H9 (cell line): Measurements from ENCODE around the gene B4GALNT4. TPM values are rescaled to one million over a fixed set of nuclear protein-coding genes. Genes with fewer than 3 reads are reported as not detected.

Source experiments
- DNase-seq: peaks from one replicate; pipeline ENCODE4 v3.0.0-alpha.2; 2017
- H2AFZ ChIP-seq: one replicate; pipeline ENCODE4 v1.6.1; 2013; ENCODE audit warnings: mild to moderate bottlenecking, low read length, control low read depth, moderate library complexity
- H2AK5ac ChIP-seq: 2 replicates; pipeline ENCODE4 v1.6.1; 2013; ENCODE audit warnings: low read length, control low read depth, mixed read lengths; ENCODE audit not compliant: insufficient read length
- H2BK120ac ChIP-seq: one replicate; pipeline ENCODE4 v1.6.1; 2013; ENCODE audit warnings: low read depth, mild to moderate bottlenecking, low read length, control low read depth, inconsistent platforms; ENCODE audit not compliant: poor library complexity, severe bottlenecking
- H2BK12ac ChIP-seq: 2 replicates; pipeline ENCODE4 v1.6.1; 2013; ENCODE audit warnings: low read length, control low read depth, mixed read lengths, low read depth; ENCODE audit not compliant: insufficient read length
- H2BK15ac ChIP-seq: 2 replicates; pipeline ENCODE4 v1.6.1; 2013; ENCODE audit warnings: low read depth, low read length, control low read depth
- H2BK20ac ChIP-seq: one replicate; pipeline ENCODE4 v1.6.1; 2013; ENCODE audit warnings: low read depth, mild to moderate bottlenecking, low read length, control low read depth, inconsistent platforms; ENCODE audit not compliant: poor library complexity, severe bottlenecking
- H2BK5ac ChIP-seq: 2 replicates; pipeline ENCODE4 v1.6.1; 2013; ENCODE audit warnings: low read length, control low read depth, mixed read lengths; ENCODE audit not compliant: insufficient read length
- H3K14ac ChIP-seq: 2 replicates; pipeline ENCODE4 v1.6.1; 2013; ENCODE audit warnings: low read length, control low read depth; ENCODE audit not compliant: insufficient read depth
- H3K18ac ChIP-seq: 2 replicates; pipeline ENCODE4 v1.6.1; 2013; ENCODE audit warnings: low read depth, mild to moderate bottlenecking, mixed read lengths, low read length, control low read depth; ENCODE audit not compliant: insufficient read length
- H3K23ac ChIP-seq: 2 replicates; pipeline ENCODE4 v1.6.1; 2013; ENCODE audit warnings: low read length, control low read depth, mixed read lengths, low read depth; ENCODE audit not compliant: insufficient read length
- H3K23me2 ChIP-seq: 2 replicates; pipeline ENCODE4 v1.6.1; 2013; ENCODE audit warnings: low read depth, mild to moderate bottlenecking, mixed read lengths, low read length, control low read depth; ENCODE audit not compliant: insufficient read length, poor library complexity, severe bottlenecking
- H3K27ac ChIP-seq: 2 replicates; pipeline ENCODE4 v1.5.1; 2013; ENCODE audit warnings: low read length, control low read depth, mixed read lengths, low read depth; ENCODE audit not compliant: insufficient read length
- H3K27me3 ChIP-seq: 2 replicates; pipeline ENCODE4 v1.6.1; 2013; ENCODE audit warnings: low read length, control low read depth, inconsistent platforms; ENCODE audit not compliant: insufficient read depth
- H3K4ac ChIP-seq: 2 replicates; pipeline ENCODE4 v1.6.1; 2013; ENCODE audit warnings: low read depth, mild to moderate bottlenecking, control low read depth, inconsistent platforms, low read length, moderate library complexity
- H3K4me1 ChIP-seq: 2 replicates; pipeline ENCODE4 v1.6.1; 2013; ENCODE audit warnings: low read length, control low read depth, inconsistent platforms; ENCODE audit not compliant: insufficient read depth
- H3K4me2 ChIP-seq: 2 replicates; pipeline ENCODE4 v1.6.1; 2013; ENCODE audit warnings: low read length, control low read depth, mixed read lengths; ENCODE audit not compliant: insufficient read length, insufficient read depth
- H3K56ac ChIP-seq: 2 replicates; pipeline ENCODE4 v1.6.1; 2013; ENCODE audit warnings: low read depth, mild to moderate bottlenecking, mixed read lengths, low read length, control low read depth; ENCODE audit not compliant: insufficient read length
- H3K79me1 ChIP-seq: 2 replicates; pipeline ENCODE4 v1.6.1; 2013; ENCODE audit warnings: low read depth, mild to moderate bottlenecking, moderate library complexity, low read length, control low read depth, inconsistent platforms; ENCODE audit not compliant: insufficient read depth, poor library complexity, severe bottlenecking
- H3K79me2 ChIP-seq: 2 replicates; pipeline ENCODE4 v1.6.1; 2013; ENCODE audit warnings: low read length, control low read depth, inconsistent platforms; ENCODE audit not compliant: insufficient read depth
- H3K9ac ChIP-seq: 2 replicates; pipeline ENCODE4 v1.6.1; 2013; ENCODE audit warnings: low read length, control low read depth, mixed read lengths; ENCODE audit not compliant: insufficient read length; ENCODE audit errors: extremely low read depth
- H3K9me3 ChIP-seq: one replicate; pipeline ENCODE4 v1.6.1; 2013; ENCODE audit warnings: low read depth, low read length, inconsistent platforms; ENCODE audit not compliant: control insufficient read depth
- H3T11ph ChIP-seq: one replicate; pipeline ENCODE4 v1.6.1; 2013; ENCODE audit warnings: mild to moderate bottlenecking, low read length, control low read depth, inconsistent platforms
- H4K20me1 ChIP-seq: one replicate; pipeline ENCODE4 v1.6.1; 2013; ENCODE audit not compliant: control insufficient read depth, insufficient read length, insufficient read depth
- H4K5ac ChIP-seq: 2 replicates; pipeline ENCODE4 v1.6.1; 2013; ENCODE audit warnings: low read depth, mild to moderate bottlenecking, mixed read lengths, low read length, control low read depth; ENCODE audit not compliant: insufficient read length
- H4K8ac ChIP-seq: replicated peaks from 2 replicates; pipeline ENCODE4 v1.6.1; 2013; ENCODE audit warnings: low read length, control low read depth, mixed read lengths, low read depth; ENCODE audit not compliant: insufficient read length
- H4K91ac ChIP-seq: 2 replicates; pipeline ENCODE4 v1.6.1; 2013; ENCODE audit warnings: low read depth, mild to moderate bottlenecking, moderate library complexity, mixed read lengths, low read length, control low read depth; ENCODE audit not compliant: insufficient read length
- H3K27ac Mint-ChIP-seq, 3 experiments: 2 replicates in 2 of 3; 3 replicates in 1 of 3; pipeline ENCODE4 v1.8.0; 2020 to 2021; ENCODE audit warnings: mixed read lengths in 3 of 3, mild to moderate bottlenecking in 1 of 3, moderate library complexity in 1 of 3
- H3K27me3 Mint-ChIP-seq: 2 replicates; pipeline ENCODE4 v1.8.0; 2021; ENCODE audit warnings: low read depth, mild to moderate bottlenecking, moderate library complexity, mixed read lengths
- H3K36me3 Mint-ChIP-seq, 3 experiments: 2 replicates in 2 of 3; 3 replicates in 1 of 3; pipeline ENCODE4 v1.8.0; 2020 to 2021; ENCODE audit warnings: low read depth in 3 of 3, mixed read lengths in 3 of 3; ENCODE audit not compliant: insufficient read depth in 1 of 3
- H3K4me1 Mint-ChIP-seq, 2 experiments: 2 replicates each; pipeline ENCODE4 v1.8.0; 2020; ENCODE audit warnings: mixed read lengths in 2 of 2
- H3K4me3 Mint-ChIP-seq, 2 experiments: 2 replicates in 1 of 2; 3 replicates in 1 of 2; pipeline ENCODE4 v1.8.0; 2020 to 2021; ENCODE audit warnings: mild to moderate bottlenecking in 2 of 2, mixed read lengths in 2 of 2, moderate library complexity in 1 of 2
- H3K9me3 Mint-ChIP-seq, 2 experiments: 2 replicates in 1 of 2; 3 replicates in 1 of 2; pipeline ENCODE4 v1.8.0; 2020; ENCODE audit warnings: mild to moderate bottlenecking in 2 of 2, mixed read lengths in 2 of 2, moderate library complexity in 1 of 2
- CTCF ChIP-seq: fragments of 200-600 bp; sonication (generic); conservative IDR thresholded peaks from 3 replicates; pipeline ENCODE4 v1.8.0; 2021; ENCODE audit warnings: antibody characterized with exemption, mild to moderate bottlenecking
- WGBS: extraction: QIAGEN DNeasy Blood & Tissue Kit; methylation state at CpG from one replicate; pipeline ENCODE4 v1.1.7; 2013; ENCODE audit warnings: missing lambda C conversion rate, low lambda C conversion rate, mixed read lengths; ENCODE audit not compliant: insufficient read length; ENCODE audit errors: extremely low coverage; 5-methylcytosine and 5-hydroxymethylcytosine counted together
- total RNA-seq: library from RNA; stranded (reverse); gene quantifications from 2 replicates; pipeline ENCODE4 v1.2.1, GENCODE V29; 2021

The B4GALNT4 gene
- total RNA-seq, 1 experiment from 2014 or later: 105 TPM

GRCh38 chr11:376531-377173 is 7.4 kb downstream of the B4GALNT4 start:
- Histone ChIP-seq H4K5ac (no peak overlapping the region), H3K9ac (no peak overlapping the region), H4K8ac (no peak overlapping the region), H3K27me3 (no peaks in the 10 kb centered on the region), H2AFZ (no peak overlapping the region), H2AK5ac (no peak overlapping the region), H3K79me2 (no peaks in the 10 kb centered on the region), H2BK15ac (no peak overlapping the region), H3K14ac (no peak overlapping the region), H3K18ac (no peak overlapping the region), H2BK5ac (no peak overlapping the region), H3K27ac (no peak overlapping the region), H2BK20ac (no peak overlapping the region), H3K56ac (no peak overlapping the region), H3K23me2 (no peaks in the 10 kb centered on the region), H3K79me1 (no peaks in the 10 kb centered on the region), H3K4me2 (no peak overlapping the region), H3K23ac (no peak overlapping the region), H4K20me1 (no peaks in the 10 kb centered on the region), H2BK120ac (no peak overlapping the region), H3K9me3 (no peaks in the 10 kb centered on the region), H4K91ac (no peak overlapping the region), H3K4me1 (no peaks in the 10 kb centered on the region), H3K4ac (no peak overlapping the region), H2BK12ac (no peak overlapping the region), H3T11ph (no peak overlapping the region)
- Mint-ChIP-seq H3K9me3 (no peaks in the 10 kb centered on the region; a peak in 2 of 5 replicates), H3K27me3 (no peaks in the 10 kb centered on the region), H3K4me1 (peaks cover 0 to 3% of the 10 kb centered on the region in 2 experiments; a peak in 1 of 4 replicates), H3K36me3 (peaks cover 40 to 62% (median 54%) of the 10 kb centered on the region in 3 experiments), H3K27ac (no peak overlapping the region), H3K4me3 (no peak overlapping the region)
- DNase-seq: no peak
- WGBS: no CpG with 5 or more reads among the region's 70 CpGs
- no peak for TF ChIP-seq CTCF
